ENCODE data around the gene LAMTOR4.

DNA sequence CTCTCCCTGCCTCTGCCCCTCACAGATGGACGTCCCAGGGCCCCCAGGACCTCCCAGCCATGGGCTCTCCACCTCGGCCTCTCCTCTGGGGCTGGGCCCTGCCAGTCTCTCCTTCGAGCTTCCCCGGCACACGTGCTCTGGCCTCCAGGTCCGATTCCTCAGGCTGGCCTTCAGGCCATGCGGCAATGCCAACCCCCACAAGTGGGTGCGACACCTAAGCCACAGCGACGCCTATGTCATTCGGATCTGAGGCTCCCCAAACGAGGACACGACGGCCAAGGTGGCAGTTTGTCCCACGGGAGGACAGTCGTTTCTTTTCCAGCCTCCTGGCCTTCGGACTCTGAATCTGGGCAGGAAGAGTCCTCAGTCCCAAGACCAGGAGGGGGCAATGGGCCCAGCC lies 42.1 kb upstream of the LAMTOR4 start:
- TF ChIP-seq CTCF (IDR thresholded peaks at IDR 0.05) (no peak), POLR2AphosphoS5 (IDR thresholded peaks at IDR 0.05) (no peak), POLR2A (IDR thresholded peaks at IDR 0.05) (no peak)

Data from breast epithelium (tissue), 3 donors.